H1 (cell line): Measurements from ENCODE around the gene BMI1. TPM values are rescaled to one million over a fixed set of nuclear protein-coding genes. Genes with fewer than 3 reads are reported as not detected.

Experiments used
- EZH2 ChIP-seq: fragments of 200-600 bp; sonication (generic); IDR thresholded peaks from 2 replicates; pipeline ENCODE4 v1.7.1; 2012; ENCODE audit warnings: low read depth, mild to moderate bottlenecking, moderate library complexity, low read length, inconsistent platforms; ENCODE audit not compliant: severe bottlenecking
- JUND ChIP-seq: IDR thresholded peaks from 2 replicates; pipeline ENCODE4 v1.6.1; 2011; ENCODE audit warnings: mild to moderate bottlenecking, improper control_type of control experiment, low read length
- NANOG ChIP-seq: IDR thresholded peaks from 2 replicates; pipeline ENCODE4 v1.6.1; 2011; ENCODE audit warnings: low read length, low read depth, mild to moderate bottlenecking, inconsistent platforms; ENCODE audit not compliant: insufficient read depth, poor library complexity, severe bottlenecking
- SIRT6 ChIP-seq: IDR thresholded peaks from one replicate; pipeline ENCODE4 v1.7.1; 2012; ENCODE audit warnings: low read length, inconsistent platforms
- polyA plus RNA-seq, 7 experiments: library from polyadenylated mRNA; depleted of rRNA in 3 of 7; stranded (reverse) in 5 of 7; unstranded in 2 of 7; fragments of >200 nt in 5 of 7; fragments of 200-250 nt in 2 of 7; gene quantifications; 1 replicate in 5 of 7; 2 replicates in 1 of 7; 4 replicates in 1 of 7; pipeline versions ENCODE4 v1.2.1 to v1.2.3, GENCODE V29; 2011 to 2013; ENCODE audit warnings: missing spikeins in 2 of 7, mixed read lengths in 2 of 7
- total RNA-seq: library from RNA; stranded (reverse); fragmentation: NEBNext Ultra II Directional; extraction: Animal tissue kit (Norgen Biotek cat#: 25700); gene quantifications from 2 replicates; pipeline ENCODE4 v1.2.1, GENCODE V29; 2021
- TF ChIP-seq, protein P1 (sequence below): fragments of 300-600 bp; sonication (generic); IDR thresholded peaks from 2 replicates; pipeline ENCODE4 v1.7.1; 2012; ENCODE audit warnings: low read length, moderate library complexity, mild to moderate bottlenecking, inconsistent platforms; ENCODE audit not compliant: insufficient replicate concordance
- TF ChIP-seq, protein P2 (sequence below), 3 experiments: IDR thresholded peaks; 1 replicate in 2 of 3; 2 replicates in 1 of 3; pipeline versions ENCODE4 v1.5.1 to v1.6.1; 2011; ENCODE audit warnings: low read length in 3 of 3, mild to moderate bottlenecking in 3 of 3, inconsistent platforms in 2 of 3, low read depth in 1 of 3, moderate library complexity in 1 of 3; ENCODE audit not compliant: insufficient read depth in 1 of 3; ENCODE audit errors: control extremely low read depth in 1 of 3

Gene BMI1
- total and polyA plus RNA-seq, 2 of the 8 experiments (the other 6 are each of a cell fraction or from before 2014, with no cell fraction given), result 2.8 to 10.7 TPM

DNA sequence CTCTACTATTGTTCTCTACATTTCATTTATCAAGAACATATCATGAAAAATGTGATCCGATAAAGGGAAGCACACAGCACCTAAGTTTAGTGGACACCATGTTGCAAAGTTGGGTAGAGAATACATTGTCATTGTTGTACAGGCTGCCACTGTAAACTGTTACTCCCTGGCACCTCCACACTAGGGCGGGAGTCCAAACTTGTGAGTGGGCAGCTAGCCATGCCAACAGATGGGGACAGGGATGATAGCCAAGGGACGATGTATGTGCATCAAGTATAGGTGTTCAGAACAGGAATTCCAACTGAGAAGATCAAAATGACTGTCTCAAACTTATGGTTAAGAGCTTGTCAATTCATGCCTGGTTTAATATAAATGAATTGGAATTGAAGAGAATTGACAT lies 35.8 kb upstream of the BMI1 start (continued):
- TF ChIP-seq, protein P1, sequence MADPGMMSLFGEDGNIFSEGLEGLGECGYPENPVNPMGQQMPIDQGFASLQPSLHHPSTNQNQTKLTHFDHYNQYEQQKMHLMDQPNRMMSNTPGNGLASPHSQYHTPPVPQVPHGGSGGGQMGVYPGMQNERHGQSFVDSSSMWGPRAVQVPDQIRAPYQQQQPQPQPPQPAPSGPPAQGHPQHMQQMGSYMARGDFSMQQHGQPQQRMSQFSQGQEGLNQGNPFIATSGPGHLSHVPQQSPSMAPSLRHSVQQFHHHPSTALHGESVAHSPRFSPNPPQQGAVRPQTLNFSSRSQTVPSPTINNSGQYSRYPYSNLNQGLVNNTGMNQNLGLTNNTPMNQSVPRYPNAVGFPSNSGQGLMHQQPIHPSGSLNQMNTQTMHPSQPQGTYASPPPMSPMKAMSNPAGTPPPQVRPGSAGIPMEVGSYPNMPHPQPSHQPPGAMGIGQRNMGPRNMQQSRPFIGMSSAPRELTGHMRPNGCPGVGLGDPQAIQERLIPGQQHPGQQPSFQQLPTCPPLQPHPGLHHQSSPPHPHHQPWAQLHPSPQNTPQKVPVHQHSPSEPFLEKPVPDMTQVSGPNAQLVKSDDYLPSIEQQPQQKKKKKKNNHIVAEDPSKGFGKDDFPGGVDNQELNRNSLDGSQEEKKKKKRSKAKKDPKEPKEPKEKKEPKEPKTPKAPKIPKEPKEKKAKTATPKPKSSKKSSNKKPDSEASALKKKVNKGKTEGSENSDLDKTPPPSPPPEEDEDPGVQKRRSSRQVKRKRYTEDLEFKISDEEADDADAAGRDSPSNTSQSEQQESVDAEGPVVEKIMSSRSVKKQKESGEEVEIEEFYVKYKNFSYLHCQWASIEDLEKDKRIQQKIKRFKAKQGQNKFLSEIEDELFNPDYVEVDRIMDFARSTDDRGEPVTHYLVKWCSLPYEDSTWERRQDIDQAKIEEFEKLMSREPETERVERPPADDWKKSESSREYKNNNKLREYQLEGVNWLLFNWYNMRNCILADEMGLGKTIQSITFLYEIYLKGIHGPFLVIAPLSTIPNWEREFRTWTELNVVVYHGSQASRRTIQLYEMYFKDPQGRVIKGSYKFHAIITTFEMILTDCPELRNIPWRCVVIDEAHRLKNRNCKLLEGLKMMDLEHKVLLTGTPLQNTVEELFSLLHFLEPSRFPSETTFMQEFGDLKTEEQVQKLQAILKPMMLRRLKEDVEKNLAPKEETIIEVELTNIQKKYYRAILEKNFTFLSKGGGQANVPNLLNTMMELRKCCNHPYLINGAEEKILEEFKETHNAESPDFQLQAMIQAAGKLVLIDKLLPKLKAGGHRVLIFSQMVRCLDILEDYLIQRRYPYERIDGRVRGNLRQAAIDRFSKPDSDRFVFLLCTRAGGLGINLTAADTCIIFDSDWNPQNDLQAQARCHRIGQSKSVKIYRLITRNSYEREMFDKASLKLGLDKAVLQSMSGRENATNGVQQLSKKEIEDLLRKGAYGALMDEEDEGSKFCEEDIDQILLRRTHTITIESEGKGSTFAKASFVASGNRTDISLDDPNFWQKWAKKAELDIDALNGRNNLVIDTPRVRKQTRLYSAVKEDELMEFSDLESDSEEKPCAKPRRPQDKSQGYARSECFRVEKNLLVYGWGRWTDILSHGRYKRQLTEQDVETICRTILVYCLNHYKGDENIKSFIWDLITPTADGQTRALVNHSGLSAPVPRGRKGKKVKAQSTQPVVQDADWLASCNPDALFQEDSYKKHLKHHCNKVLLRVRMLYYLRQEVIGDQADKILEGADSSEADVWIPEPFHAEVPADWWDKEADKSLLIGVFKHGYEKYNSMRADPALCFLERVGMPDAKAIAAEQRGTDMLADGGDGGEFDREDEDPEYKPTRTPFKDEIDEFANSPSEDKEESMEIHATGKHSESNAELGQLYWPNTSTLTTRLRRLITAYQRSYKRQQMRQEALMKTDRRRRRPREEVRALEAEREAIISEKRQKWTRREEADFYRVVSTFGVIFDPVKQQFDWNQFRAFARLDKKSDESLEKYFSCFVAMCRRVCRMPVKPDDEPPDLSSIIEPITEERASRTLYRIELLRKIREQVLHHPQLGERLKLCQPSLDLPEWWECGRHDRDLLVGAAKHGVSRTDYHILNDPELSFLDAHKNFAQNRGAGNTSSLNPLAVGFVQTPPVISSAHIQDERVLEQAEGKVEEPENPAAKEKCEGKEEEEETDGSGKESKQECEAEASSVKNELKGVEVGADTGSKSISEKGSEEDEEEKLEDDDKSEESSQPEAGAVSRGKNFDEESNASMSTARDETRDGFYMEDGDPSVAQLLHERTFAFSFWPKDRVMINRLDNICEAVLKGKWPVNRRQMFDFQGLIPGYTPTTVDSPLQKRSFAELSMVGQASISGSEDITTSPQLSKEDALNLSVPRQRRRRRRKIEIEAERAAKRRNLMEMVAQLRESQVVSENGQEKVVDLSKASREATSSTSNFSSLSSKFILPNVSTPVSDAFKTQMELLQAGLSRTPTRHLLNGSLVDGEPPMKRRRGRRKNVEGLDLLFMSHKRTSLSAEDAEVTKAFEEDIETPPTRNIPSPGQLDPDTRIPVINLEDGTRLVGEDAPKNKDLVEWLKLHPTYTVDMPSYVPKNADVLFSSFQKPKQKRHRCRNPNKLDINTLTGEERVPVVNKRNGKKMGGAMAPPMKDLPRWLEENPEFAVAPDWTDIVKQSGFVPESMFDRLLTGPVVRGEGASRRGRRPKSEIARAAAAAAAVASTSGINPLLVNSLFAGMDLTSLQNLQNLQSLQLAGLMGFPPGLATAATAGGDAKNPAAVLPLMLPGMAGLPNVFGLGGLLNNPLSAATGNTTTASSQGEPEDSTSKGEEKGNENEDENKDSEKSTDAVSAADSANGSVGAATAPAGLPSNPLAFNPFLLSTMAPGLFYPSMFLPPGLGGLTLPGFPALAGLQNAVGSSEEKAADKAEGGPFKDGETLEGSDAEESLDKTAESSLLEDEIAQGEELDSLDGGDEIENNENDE, result no peak
- TF ChIP-seq SIRT6 (no peak), NANOG (no peak), EZH2 (no peak), JUND (no peak)
- TF ChIP-seq, protein P2, sequence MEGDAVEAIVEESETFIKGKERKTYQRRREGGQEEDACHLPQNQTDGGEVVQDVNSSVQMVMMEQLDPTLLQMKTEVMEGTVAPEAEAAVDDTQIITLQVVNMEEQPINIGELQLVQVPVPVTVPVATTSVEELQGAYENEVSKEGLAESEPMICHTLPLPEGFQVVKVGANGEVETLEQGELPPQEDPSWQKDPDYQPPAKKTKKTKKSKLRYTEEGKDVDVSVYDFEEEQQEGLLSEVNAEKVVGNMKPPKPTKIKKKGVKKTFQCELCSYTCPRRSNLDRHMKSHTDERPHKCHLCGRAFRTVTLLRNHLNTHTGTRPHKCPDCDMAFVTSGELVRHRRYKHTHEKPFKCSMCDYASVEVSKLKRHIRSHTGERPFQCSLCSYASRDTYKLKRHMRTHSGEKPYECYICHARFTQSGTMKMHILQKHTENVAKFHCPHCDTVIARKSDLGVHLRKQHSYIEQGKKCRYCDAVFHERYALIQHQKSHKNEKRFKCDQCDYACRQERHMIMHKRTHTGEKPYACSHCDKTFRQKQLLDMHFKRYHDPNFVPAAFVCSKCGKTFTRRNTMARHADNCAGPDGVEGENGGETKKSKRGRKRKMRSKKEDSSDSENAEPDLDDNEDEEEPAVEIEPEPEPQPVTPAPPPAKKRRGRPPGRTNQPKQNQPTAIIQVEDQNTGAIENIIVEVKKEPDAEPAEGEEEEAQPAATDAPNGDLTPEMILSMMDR (IDR thresholded peaks at IDR 0.05; ENCODE audit: control extremely low read depth in 1 of 3, insufficient read depth in 1 of 3, low read depth in 1 of 3, low read length in 3 of 3), result no peak
